Calu3 (cell line): Measurements from ENCODE around the gene C18orf32. TPM values are rescaled to one million over a fixed set of nuclear protein-coding genes. Genes with fewer than 3 reads are reported as not detected.

ENCODE experiments used
- BruUV-seq: library from RNA; stranded (reverse); fragments of 400-500 nt; replicated peaks from 2 replicates; lab custom pipeline; 2021; lab: Mats Ljungman, UMichigan
- CTCF ChIA-PET: fragments of 300-600 bp; sonication (Branson Sonifier 250); formaldehyde crosslinking; loops from one replicate; lab custom pipeline; 2022; ENCODE audit warnings: antibody characterized with exemption; lab: Charles Lee
- DNase-seq: peaks from one replicate; pipeline ENCODE4 v3.0.0; 2022
- H3K27ac Mint-ChIP-seq: one replicate; pipeline ENCODE4 v1.8.0; 2022; ENCODE audit warnings: mixed read lengths; ENCODE audit not compliant: unreplicated experiment
- H3K27me3 Mint-ChIP-seq: one replicate; pipeline ENCODE4 v1.8.0; 2022; ENCODE audit warnings: mixed read lengths; ENCODE audit not compliant: unreplicated experiment
- H3K36me3 Mint-ChIP-seq: one replicate; pipeline ENCODE4 v1.8.0; 2022; ENCODE audit warnings: mild to moderate bottlenecking, moderate library complexity, mixed read lengths; ENCODE audit not compliant: insufficient read depth, unreplicated experiment
- H3K4me1 Mint-ChIP-seq: one replicate; pipeline ENCODE4 v1.8.0; 2022; ENCODE audit warnings: mild to moderate bottlenecking, low read depth, mixed read lengths; ENCODE audit not compliant: unreplicated experiment
- H3K4me3 Mint-ChIP-seq: one replicate; pipeline ENCODE4 v1.8.0; 2022; ENCODE audit warnings: mild to moderate bottlenecking, low read depth, moderate library complexity, mixed read lengths; ENCODE audit not compliant: unreplicated experiment
- H3K9me3 Mint-ChIP-seq: one replicate; pipeline ENCODE4 v1.8.0; 2022; ENCODE audit warnings: low read depth, mixed read lengths; ENCODE audit not compliant: unreplicated experiment
- intact Hi-C: fragments of 100-400 bp; cut with micrococcal nuclease; formaldehyde crosslinking; loops from one replicate; pipeline ENCODE4 v1.10.0; 2022; ENCODE audit not compliant: unreplicated experiment
- total RNA-seq: library from RNA; stranded (reverse); gene quantifications from 2 replicates; pipeline ENCODE4 v1.2.3, GENCODE V29; 2022
- TF ChIP-seq, protein P1 (sequence below): fragments of 200-600 bp; IDR thresholded peaks from one replicate; pipeline ENCODE4 v1.8.0; 2022; ENCODE audit warnings: antibody characterized with exemption; ENCODE audit not compliant: unreplicated experiment

C18orf32 gene
- total RNA-seq, 1 experiment from 2014 or later = 57.8 TPM

GRCh38 chr18:49487711-49488310, 777 bp upstream of the C18orf32 start:
- CTCF ChIA-PET = no interaction called here
- TF ChIP-seq, protein P1, sequence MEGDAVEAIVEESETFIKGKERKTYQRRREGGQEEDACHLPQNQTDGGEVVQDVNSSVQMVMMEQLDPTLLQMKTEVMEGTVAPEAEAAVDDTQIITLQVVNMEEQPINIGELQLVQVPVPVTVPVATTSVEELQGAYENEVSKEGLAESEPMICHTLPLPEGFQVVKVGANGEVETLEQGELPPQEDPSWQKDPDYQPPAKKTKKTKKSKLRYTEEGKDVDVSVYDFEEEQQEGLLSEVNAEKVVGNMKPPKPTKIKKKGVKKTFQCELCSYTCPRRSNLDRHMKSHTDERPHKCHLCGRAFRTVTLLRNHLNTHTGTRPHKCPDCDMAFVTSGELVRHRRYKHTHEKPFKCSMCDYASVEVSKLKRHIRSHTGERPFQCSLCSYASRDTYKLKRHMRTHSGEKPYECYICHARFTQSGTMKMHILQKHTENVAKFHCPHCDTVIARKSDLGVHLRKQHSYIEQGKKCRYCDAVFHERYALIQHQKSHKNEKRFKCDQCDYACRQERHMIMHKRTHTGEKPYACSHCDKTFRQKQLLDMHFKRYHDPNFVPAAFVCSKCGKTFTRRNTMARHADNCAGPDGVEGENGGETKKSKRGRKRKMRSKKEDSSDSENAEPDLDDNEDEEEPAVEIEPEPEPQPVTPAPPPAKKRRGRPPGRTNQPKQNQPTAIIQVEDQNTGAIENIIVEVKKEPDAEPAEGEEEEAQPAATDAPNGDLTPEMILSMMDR = no peak

GRCh38 chr18:49486606-49486952, 455 bp downstream of the C18orf32 start:
- intact Hi-C loops = no loop called here
- Mint-ChIP-seq H3K9me3 (no peaks in the 10 kb centered on the region), H3K4me3 (peak overlapping the region; percentile 89), H3K4me1 (peaks cover 25% of the 10 kb centered on the region), H3K36me3 (peaks cover 80% of the 10 kb centered on the region), H3K27me3 (no peaks in the 10 kb centered on the region), H3K27ac (peak overlapping the region; percentile 91)
- BruUV-seq = no TSS peak
- TF ChIP-seq, protein P1 = no peak
- DNase-seq = no peak
- CTCF ChIA-PET = interaction anchor here (0.5 to 0.7 kb wide), 2 partner anchors 153 to 169 kb away, joined by 3 to 5 read pairs; no protein-coding TSS in a partner anchor

More at GRCh38 chr18:49487711-49488310, 777 bp upstream of the C18orf32 start:
- no peak for DNase-seq
- intact Hi-C loops = no loop called here
- no TSS peak for BruUV-seq
- Mint-ChIP-seq H3K36me3 (peaks cover 84% of the 10 kb centered on the region), H3K27me3 (no peaks in the 10 kb centered on the region), H3K4me1 (peaks cover 25% of the 10 kb centered on the region), H3K27ac (peak overlapping the region; percentile 91), H3K9me3 (no peaks in the 10 kb centered on the region), H3K4me3 (peak overlapping the region; percentile 89)

DNA sequence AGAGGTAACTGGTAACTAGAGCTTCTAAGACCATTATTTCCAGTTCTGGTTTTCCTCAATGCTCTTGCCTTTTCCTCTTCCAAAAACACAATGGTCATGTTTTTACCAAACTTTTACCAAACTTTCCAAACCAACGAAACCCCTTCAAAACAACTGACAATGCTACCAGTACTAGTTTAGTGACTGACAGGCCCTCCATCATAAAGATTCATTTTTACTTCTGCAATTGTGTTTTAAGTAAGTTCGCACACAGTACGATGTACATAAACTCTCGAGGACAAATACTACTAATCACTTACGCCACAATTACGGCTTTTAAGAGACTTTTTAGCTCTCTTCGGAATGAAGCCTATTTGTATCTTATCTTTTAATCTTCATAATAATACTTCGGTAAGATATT, 900 bp downstream of the C18orf32 start:
- intact Hi-C loops = no loop called here

GRCh38 chr18:49483198-49483597, 3.8 kb downstream of the C18orf32 start:
- intact Hi-C loops = no loop called here
- TF ChIP-seq, protein P1 = no peak
- no peak overlapping the region for H3K27ac Mint-ChIP-seq
- no peaks in the 10 kb centered on the region for H3K27me3 Mint-ChIP-seq
- CTCF ChIA-PET = interaction anchor here (0.7 kb wide), 1 partner anchor 312 kb away, joined by 3 read pairs; no protein-coding TSS in a partner anchor
- H3K4me3 Mint-ChIP-seq = no peak overlapping the region
- H3K9me3 Mint-ChIP-seq = no peaks in the 10 kb centered on the region
- BruUV-seq = no TSS peak
- no peak for DNase-seq
- peaks cover 62% of the 10 kb centered on the region for H3K36me3 Mint-ChIP-seq
- no peaks in the 10 kb centered on the region for H3K4me1 Mint-ChIP-seq

More for the DNA sequence above, 900 bp downstream of the C18orf32 start:
- H3K9me3 Mint-ChIP-seq = no peaks in the 10 kb centered on the region
- BruUV-seq = no TSS peak
- H3K27ac Mint-ChIP-seq = peak overlapping the region; percentile 91
- peaks cover 80% of the 10 kb centered on the region for H3K36me3 Mint-ChIP-seq
- TF ChIP-seq, protein P1 = no peak
- peaks cover 23% of the 10 kb centered on the region for H3K4me1 Mint-ChIP-seq
- H3K27me3 Mint-ChIP-seq = no peaks in the 10 kb centered on the region
- CTCF ChIA-PET = interaction anchor here (0.5 to 0.7 kb wide), 2 partner anchors 154 to 170 kb away, joined by 3 to 5 read pairs; no protein-coding TSS in a partner anchor
- DNase-seq = no peak
- H3K4me3 Mint-ChIP-seq = peak overlapping the region; percentile 89
